Measurements from ENCODE around the gene LY6G6F. TPM values are rescaled to one million over a fixed set of nuclear protein-coding genes. Genes with fewer than 3 reads are reported as not detected.
A peak's percentile ranks its signal among the peaks of the same experiment; 100 is the strongest.

Gene LY6G6F
- polyA plus RNA-seq, 2 of the 4 experiments (the other 2 are of a cell fraction): not detected

DNA sequence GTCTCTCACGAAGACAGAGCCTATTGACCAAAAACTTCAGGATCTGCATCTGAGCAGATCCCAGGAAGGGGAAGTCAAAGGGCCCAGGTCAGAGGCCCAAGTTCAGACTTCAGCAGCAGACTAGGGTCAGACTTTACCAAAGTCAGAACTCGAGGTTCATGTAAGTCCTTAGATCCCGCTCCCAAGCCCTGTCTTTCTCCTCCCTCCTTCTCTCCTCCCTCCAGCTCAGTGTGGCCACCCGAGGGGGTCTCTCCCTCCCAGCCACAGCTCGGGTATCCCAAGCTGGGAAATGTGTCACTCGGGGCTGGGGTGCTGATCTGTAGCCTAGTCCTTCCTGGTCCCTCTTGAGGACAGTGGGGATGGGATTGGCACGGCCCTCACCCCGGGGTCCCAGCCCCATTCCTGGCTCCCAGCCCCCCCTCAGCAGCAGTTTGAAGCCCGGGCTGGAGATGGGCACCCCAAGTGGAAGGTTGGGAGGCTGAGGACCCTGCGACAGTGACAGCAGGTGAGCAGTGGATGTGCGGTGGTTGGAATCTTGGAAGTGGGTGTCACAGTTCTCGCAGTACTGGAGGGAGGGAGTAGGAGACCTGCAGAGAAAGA, 44.4 kb upstream of the LY6G6F start:
- POLR2A ChIA-PET: interaction anchor here (0.9 kb wide), 1 partner anchor 10 kb away, joined by 3 read pairs; the partner anchor contains the start of gene BAG6
- Histone ChIP-seq H3K4me3 (no peak overlapping the region), H3K9me3 (no peaks in the 10 kb centered on the region), H3K4me2 (no peak overlapping the region), H3K27ac (no peak overlapping the region), H3K4me1 (peaks cover 36% of the 10 kb centered on the region)
- 80% methylated on average over 9 of the region's 12 CpGs for WGBS (ENCODE audit: missing lambda C conversion rate)
- FAIRE-seq: no peak
- TF ChIP-seq HDAC2 (IDR thresholded peaks at IDR 0.05) (no peak), BHLHE40 (IDR thresholded peaks at IDR 0.05; ENCODE audit: low read depth, low read length) (no peak), ESRRA (IDR thresholded peaks at IDR 0.05; ENCODE audit: borderline replicate concordance, low read length) (no peak), HOXB5 (CRISPR knock-in tag; IDR thresholded peaks at IDR 0.05) (no peak), EHF (CRISPR knock-in tag; IDR thresholded peaks at IDR 0.05) (no peak)
- TF ChIP-seq, protein P1, sequence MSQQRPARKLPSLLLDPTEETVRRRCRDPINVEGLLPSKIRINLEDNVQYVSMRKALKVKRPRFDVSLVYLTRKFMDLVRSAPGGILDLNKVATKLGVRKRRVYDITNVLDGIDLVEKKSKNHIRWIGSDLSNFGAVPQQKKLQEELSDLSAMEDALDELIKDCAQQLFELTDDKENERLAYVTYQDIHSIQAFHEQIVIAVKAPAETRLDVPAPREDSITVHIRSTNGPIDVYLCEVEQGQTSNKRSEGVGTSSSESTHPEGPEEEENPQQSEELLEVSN (IDR thresholded peaks at IDR 0.05; ENCODE audit: borderline replicate concordance, low read depth): no peak
- TF ChIP-seq, protein P2, sequence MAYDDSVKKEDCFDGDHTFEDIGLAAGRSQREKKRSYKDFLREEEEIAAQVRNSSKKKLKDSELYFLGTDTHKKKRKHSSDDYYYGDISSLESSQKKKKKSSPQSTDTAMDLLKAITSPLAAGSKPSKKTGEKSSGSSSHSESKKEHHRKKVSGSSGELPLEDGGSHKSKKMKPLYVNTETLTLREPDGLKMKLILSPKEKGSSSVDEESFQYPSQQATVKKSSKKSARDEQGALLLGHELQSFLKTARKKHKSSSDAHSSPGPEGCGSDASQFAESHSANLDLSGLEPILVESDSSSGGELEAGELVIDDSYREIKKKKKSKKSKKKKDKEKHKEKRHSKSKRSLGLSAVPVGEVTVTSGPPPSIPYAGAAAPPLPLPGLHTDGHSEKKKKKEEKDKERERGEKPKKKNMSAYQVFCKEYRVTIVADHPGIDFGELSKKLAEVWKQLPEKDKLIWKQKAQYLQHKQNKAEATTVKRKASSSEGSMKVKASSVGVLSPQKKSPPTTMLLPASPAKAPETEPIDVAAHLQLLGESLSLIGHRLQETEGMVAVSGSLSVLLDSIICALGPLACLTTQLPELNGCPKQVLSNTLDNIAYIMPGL (CRISPR knock-in tag; IDR thresholded peaks at IDR 0.05; ENCODE audit: borderline replicate concordance): no peak
- no peak for ATAC-seq
- no peak for DNase-seq (ENCODE audit: low read depth in 1 of 2, low spot score in 1 of 2)
- CTCF ChIA-PET: interaction anchor here (0.6 to 1.9 kb wide), 4 partner anchors 9 to 117 kb away, joined by 3 to 12 read pairs (median 4); partner anchors contain the start of gene BAG6

DNA sequence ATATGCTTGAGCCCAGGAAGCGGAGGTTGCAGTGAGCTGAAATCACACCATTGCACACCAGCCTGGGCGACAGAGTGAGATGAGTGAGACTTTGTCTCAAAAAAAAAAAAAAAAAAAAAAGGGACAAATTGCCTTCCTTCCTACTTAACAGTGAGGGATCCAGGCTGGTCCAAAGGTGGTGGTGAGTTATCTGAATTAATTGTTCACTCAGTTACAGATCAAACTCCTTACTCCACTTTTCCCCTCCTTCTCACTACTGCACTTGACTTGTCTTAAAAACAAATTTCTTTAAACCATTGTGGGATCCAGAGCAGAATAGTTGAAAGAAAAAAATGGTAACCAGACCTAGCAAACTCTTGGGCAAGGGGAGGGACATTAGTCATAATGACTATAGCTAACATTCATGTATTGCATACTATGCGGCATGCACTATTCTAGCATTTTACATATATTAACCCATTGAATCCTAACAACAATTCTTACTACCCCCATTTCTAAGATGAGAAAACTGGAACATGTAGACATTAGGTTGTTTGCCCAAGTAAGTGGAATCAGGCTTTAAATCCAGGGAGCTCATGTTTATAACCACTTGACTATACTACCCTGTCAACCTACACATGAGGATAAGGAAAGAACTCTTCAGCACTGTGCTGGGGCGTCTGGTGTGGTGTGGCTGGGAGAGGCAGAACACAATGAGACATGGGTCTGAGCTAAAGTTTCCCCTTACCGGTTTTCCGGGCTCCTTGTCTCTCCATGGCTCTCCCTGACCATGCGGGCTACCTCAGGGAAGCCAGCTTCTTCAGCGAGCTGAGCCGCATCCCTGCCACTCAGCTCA, 43.3 kb upstream of the LY6G6F start:
- Histone ChIP-seq H3K4me3 (no peak overlapping the region), H3K27ac (peak overlapping the region in 1 of 2 experiments; percentile 97; a peak in 2 of 6 replicates), H3K9me3 (no peaks in the 10 kb centered on the region), H3K4me1 (peaks cover 38% of the 10 kb centered on the region), H3K4me2 (peak overlapping the region; percentile 94; the same call in 2 of the 3 replicates)
- FAIRE-seq: no peak
- ChIA-PET POLR2A (interaction anchor here (0.7 to 2.5 kb wide), 3 partner anchors 11 to 144 kb away, joined by 4 to 14 read pairs (median 5); partner anchors contain the start of gene BAG6), CTCF (interaction anchor here (0.5 to 1.9 kb wide), 6 partner anchors 10 to 201 kb away, joined by 3 to 12 read pairs (median 4); partner anchors contain the start of genes BAG6 and LY6G5C)
- TF ChIP-seq HEYL (CRISPR knock-in tag; IDR thresholded peaks at IDR 0.05): no peak
- TF ChIP-seq, protein P2 (CRISPR knock-in tag; IDR thresholded peaks at IDR 0.05; ENCODE audit: borderline replicate concordance): no peak
- TF ChIP-seq RAD21 (conservative IDR thresholded peaks at IDR 0.05 in 1 of 2, IDR thresholded peaks at IDR 0.05 in 1 of 2): no peak
- no peak for TF ChIP-seq POLR2A (IDR thresholded peaks at IDR 0.05; ENCODE audit: low read length)
- TF ChIP-seq, protein P3, sequence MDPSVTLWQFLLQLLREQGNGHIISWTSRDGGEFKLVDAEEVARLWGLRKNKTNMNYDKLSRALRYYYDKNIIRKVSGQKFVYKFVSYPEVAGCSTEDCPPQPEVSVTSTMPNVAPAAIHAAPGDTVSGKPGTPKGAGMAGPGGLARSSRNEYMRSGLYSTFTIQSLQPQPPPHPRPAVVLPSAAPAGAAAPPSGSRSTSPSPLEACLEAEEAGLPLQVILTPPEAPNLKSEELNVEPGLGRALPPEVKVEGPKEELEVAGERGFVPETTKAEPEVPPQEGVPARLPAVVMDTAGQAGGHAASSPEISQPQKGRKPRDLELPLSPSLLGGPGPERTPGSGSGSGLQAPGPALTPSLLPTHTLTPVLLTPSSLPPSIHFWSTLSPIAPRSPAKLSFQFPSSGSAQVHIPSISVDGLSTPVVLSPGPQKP (IDR thresholded peaks at IDR 0.05; ENCODE audit: low read depth, low read length): no peak
- TF ChIP-seq, protein P4, sequence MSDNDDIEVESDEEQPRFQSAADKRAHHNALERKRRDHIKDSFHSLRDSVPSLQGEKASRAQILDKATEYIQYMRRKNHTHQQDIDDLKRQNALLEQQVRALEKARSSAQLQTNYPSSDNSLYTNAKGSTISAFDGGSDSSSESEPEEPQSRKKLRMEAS (IDR thresholded peaks at IDR 0.05): no peak
- no peak for TF ChIP-seq CEBPB (IDR thresholded peaks at IDR 0.05)
- TF ChIP-seq, protein P5, sequence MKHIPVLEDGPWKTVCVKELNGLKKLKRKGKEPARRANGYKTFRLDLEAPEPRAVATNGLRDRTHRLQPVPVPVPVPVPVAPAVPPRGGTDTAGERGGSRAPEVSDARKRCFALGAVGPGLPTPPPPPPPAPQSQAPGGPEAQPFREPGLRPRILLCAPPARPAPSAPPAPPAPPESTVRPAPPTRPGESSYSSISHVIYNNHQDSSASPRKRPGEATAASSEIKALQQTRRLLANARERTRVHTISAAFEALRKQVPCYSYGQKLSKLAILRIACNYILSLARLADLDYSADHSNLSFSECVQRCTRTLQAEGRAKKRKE (CRISPR knock-in tag; IDR thresholded peaks at IDR 0.05; ENCODE audit: low read depth): no peak
- no peak for TF ChIP-seq JUN (IDR thresholded peaks at IDR 0.05)
- TF ChIP-seq, protein P6, sequence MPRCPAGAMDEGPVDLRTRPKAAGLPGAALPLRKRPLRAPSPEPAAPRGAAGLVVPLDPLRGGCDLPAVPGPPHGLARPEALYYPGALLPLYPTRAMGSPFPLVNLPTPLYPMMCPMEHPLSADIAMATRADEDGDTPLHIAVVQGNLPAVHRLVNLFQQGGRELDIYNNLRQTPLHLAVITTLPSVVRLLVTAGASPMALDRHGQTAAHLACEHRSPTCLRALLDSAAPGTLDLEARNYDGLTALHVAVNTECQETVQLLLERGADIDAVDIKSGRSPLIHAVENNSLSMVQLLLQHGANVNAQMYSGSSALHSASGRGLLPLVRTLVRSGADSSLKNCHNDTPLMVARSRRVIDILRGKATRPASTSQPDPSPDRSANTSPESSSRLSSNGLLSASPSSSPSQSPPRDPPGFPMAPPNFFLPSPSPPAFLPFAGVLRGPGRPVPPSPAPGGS (IDR thresholded peaks at IDR 0.05): no peak
- TF ChIP-seq TP53 (CRISPR knock-in tag; IDR thresholded peaks at IDR 0.05): no peak
- no peak for TF ChIP-seq ZC3H11A (IDR thresholded peaks at IDR 0.05)
- TF ChIP-seq, protein P7, sequence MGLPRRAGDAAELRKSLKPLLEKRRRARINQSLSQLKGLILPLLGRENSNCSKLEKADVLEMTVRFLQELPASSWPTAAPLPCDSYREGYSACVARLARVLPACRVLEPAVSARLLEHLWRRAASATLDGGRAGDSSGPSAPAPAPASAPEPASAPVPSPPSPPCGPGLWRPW (IDR thresholded peaks at IDR 0.05): no peak
- TF ChIP-seq RNF2 (IDR thresholded peaks at IDR 0.05; ENCODE audit: borderline replicate concordance, low read depth): no peak
- TF ChIP-seq HOXB5 (CRISPR knock-in tag; IDR thresholded peaks at IDR 0.05): no peak
- no peak for TF ChIP-seq MAZ (IDR thresholded peaks at IDR 0.05; ENCODE audit: borderline replicate concordance, low read depth, low read length)
- no peak for TF ChIP-seq ZFP36 (IDR thresholded peaks at IDR 0.05; ENCODE audit: borderline replicate concordance, partially characterized antibody)
- no peak for TF ChIP-seq RCOR1 (IDR thresholded peaks at IDR 0.05; ENCODE audit: low read depth, low read length)
- no peak for TF ChIP-seq SREBF2 (IDR thresholded peaks at IDR 0.05)
- TF ChIP-seq NFE2L2 (conservative IDR thresholded peaks at IDR 0.05; ENCODE audit: low read length): no peak
- WGBS (ENCODE audit: missing lambda C conversion rate): 90% methylated on average over 4 of the region's 9 CpGs
- ATAC-seq: no peak
- no peak for DNase-seq (ENCODE audit: low read depth in 1 of 2, low spot score in 1 of 2)
